Measurements from ENCODE around the gene PI4K2B.
"Not testable (repeated sequence)": the region's sequence is repeated elsewhere in the genome, so short reads cannot be mapped to it uniquely, and the experiment has no call there.

The PI4K2B gene

GRCh38 chr4:25236971-25237370 is 3.1 kb downstream of the PI4K2B start:
- TF ChIP-seq MYC (IDR thresholded peaks at IDR 0.05; ENCODE audit: low read depth, low read length) (no peak), MAX (IDR thresholded peaks at IDR 0.05; ENCODE audit: low read depth, low read length) (no peak), CTCF (IDR thresholded peaks at IDR 0.05; ENCODE audit: low read depth, low read length) (no peak), POLR2A (IDR thresholded peaks at IDR 0.05; ENCODE audit: extremely low read depth, insufficient read length) (no peak)
- no peak for DNase-seq (ENCODE audit: low read depth)
- H3K4me3 ChIP-seq (ENCODE audit: low read depth, low read length), result peak overlapping the region; percentile 83

GRCh38 chr4:25238052-25238451 is 4.2 kb downstream of the PI4K2B start:
- TF ChIP-seq POLR2A (IDR thresholded peaks at IDR 0.05; ENCODE audit: extremely low read depth, insufficient read length) (no peak), MYC (IDR thresholded peaks at IDR 0.05; ENCODE audit: low read depth, low read length) (no peak)
- DNase-seq (ENCODE audit: low read depth), result no peak
- no peak overlapping the region for H3K4me3 ChIP-seq (ENCODE audit: low read depth, low read length)

GRCh38 chr4:25239528-25239927 is 5.7 kb downstream of the PI4K2B start:
- not testable (repeated sequence) for H3K4me3 ChIP-seq (ENCODE audit: low read depth, low read length)
- peak; percentile 35 for DNase-seq (ENCODE audit: low read depth)

- H3K4me3 ChIP-seq (ENCODE audit: low read depth, low read length), result peak overlapping the region; percentile 17
- DNase-seq (ENCODE audit: low read depth), result peak; percentile 82
Observed at GRCh38 chr4:25240754-25241210, 6.9 kb downstream of the PI4K2B start.

GRCh38 chr4:25242195-25242594 is 8.4 kb downstream of the PI4K2B start:
- not testable (repeated sequence) for DNase-seq (ENCODE audit: low read depth); H3K4me3 ChIP-seq (ENCODE audit: low read depth, low read length)

- TF ChIP-seq POLR2A (IDR thresholded peaks at IDR 0.05; ENCODE audit: extremely low read depth, insufficient read length) (no peak), MAX (IDR thresholded peaks at IDR 0.05; ENCODE audit: low read depth, low read length) (no peak), CTCF (IDR thresholded peaks at IDR 0.05; ENCODE audit: low read depth, low read length) (no peak), MYC (IDR thresholded peaks at IDR 0.05; ENCODE audit: low read depth, low read length) (no peak)
- no peak for DNase-seq (ENCODE audit: low read depth)
- H3K4me3 ChIP-seq (ENCODE audit: low read depth, low read length), result no peak overlapping the region
Observed at GRCh38 chr4:25245181-25245580, 11.3 kb downstream of the PI4K2B start.

- TF ChIP-seq MAX (IDR thresholded peaks at IDR 0.05; ENCODE audit: low read depth, low read length) (no peak), CTCF (IDR thresholded peaks at IDR 0.05; ENCODE audit: low read depth, low read length) (no peak), POLR2A (IDR thresholded peaks at IDR 0.05; ENCODE audit: extremely low read depth, insufficient read length) (no peak), MYC (IDR thresholded peaks at IDR 0.05; ENCODE audit: low read depth, low read length) (no peak)
- H3K4me3 ChIP-seq (ENCODE audit: low read depth, low read length), result no peak overlapping the region
- DNase-seq (ENCODE audit: low read depth), result no peak
Observed at GRCh38 chr4:25246680-25247611, 13.1 kb downstream of the PI4K2B start.

GRCh38 chr4:25248875-25249274 is 15.0 kb downstream of the PI4K2B start:
- not testable (repeated sequence) for H3K4me3 ChIP-seq (ENCODE audit: low read depth, low read length); DNase-seq (ENCODE audit: low read depth)

- not testable (repeated sequence) for H3K4me3 ChIP-seq (ENCODE audit: low read depth, low read length); DNase-seq (ENCODE audit: low read depth)
Observed at GRCh38 chr4:25249494-25249893, 15.7 kb downstream of the PI4K2B start.

All from NB4 (cell line).